ENCODE measurements around the gene CCDC60. TPM values are rescaled to one million over a fixed set of nuclear protein-coding genes. Genes with fewer than 3 reads are reported as not detected.

The CCDC60 gene
- total RNA-seq, 4 donors from 2014 or later, result 0.64 to 10.6 (median 2.1) TPM

DNA sequence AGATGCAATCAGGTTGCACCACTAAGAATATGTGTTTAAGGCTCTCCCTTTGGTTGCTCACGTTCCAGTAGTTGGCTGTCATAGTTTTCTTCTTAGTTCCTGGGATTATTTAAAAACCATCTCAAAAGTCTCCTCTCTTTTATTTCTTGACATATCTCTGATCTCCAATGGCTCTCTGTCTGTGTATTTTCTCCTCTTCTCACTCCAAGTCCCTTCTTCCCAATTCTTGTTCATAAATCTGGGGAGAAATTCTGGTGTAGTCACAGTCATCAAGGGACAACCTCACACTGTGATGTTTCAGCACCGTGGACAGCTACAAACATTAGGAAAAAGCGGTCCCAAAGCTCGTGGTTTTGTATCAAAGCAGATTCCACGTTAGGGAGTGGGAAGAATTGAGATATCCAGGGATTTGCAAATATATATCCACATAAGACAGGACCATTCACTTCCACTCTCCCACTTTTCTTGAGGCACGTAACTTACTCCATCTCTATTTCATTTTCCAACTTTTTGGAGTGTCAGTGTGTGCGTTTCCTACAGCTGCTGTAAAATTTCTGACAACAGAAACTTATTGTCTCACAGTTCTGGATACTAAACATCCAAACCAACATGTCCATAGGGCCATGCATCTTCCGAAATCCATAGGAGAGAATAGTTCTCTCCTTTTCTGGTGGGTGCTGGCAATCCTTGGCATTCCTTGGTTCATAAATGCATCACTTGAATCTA lies 178.4 kb downstream of the CCDC60 start:
- Histone ChIP-seq H3K27ac (no peak overlapping the region), H3K27me3 (peaks cover 0 to 6% (median 0%) of the 10 kb centered on the region in 4 donors), H3K36me3 (no peaks in the 10 kb centered on the region), H3K9me3 (no peaks in the 10 kb centered on the region), H3K4me3 (no peak overlapping the region), H3K4me1 (no peaks in the 10 kb centered on the region)
- 51 to 57% methylated on average over 8 of the region's 8 CpGs for WGBS, 2 donors
- TF ChIP-seq CTCF (IDR thresholded peaks at IDR 0.05), result no peak
- TF ChIP-seq POLR2A (IDR thresholded peaks at IDR 0.05), result no peak
- intact Hi-C loops (cut with DNase I), result no loop called here
- DNase-seq, result no peak

GRCh38 chr12:119528241-119528640 lies 193.7 kb downstream of the CCDC60 start:
- no peak for TF ChIP-seq POLR2A (IDR thresholded peaks at IDR 0.05)
- intact Hi-C loops (cut with DNase I), result no loop called here
- Histone ChIP-seq H3K27me3 (no peaks in the 10 kb centered on the region), H3K4me3 (no peak overlapping the region), H3K9me3 (no peaks in the 10 kb centered on the region), H3K27ac (no peak overlapping the region), H3K4me1 (no peaks in the 10 kb centered on the region), H3K36me3 (no peaks in the 10 kb centered on the region)
- no peak for DNase-seq
- 36 to 45% methylated on average over 1 of the region's 1 CpG for WGBS, 2 donors

DNA sequence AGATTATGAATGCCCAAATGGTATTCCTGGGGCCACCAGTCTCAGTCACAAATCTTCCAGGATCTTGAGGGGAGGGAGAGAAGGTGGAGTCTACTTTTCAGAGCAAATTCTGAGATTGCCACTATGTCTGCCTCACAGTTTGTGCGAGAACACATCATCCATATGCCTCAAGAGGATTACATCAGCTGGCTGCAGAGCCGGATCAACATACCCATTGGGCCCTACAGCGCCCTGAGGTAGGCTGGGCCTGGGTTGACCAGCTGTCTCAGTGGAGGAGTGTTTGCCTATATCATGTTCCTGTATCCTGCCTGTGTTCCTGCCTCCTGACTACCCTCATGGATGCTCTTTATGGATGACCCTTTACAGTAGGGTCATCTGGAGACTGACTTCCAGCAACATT lies 205.9 kb downstream of the CCDC60 start:
- Histone ChIP-seq H3K4me3 (no peak overlapping the region), H3K4me1 (no peaks in the 10 kb centered on the region), H3K36me3 (no peaks in the 10 kb centered on the region), H3K9me3 (no peaks in the 10 kb centered on the region), H3K27me3 (peaks cover 0 to 6% (median 0%) of the 10 kb centered on the region in 4 donors), H3K27ac (no peak overlapping the region)
- DNase-seq, result no peak
- intact Hi-C loops (cut with DNase I), result loop anchor here (10.0 kb wide), 1 partner anchor 1136 kb away; no protein-coding TSS in a partner anchor
- 81% methylated on average over 3 of the region's 3 CpGs; no CpG with 5 or more reads in 1 of the 2 donors for WGBS, 2 donors
- TF ChIP-seq CTCF (IDR thresholded peaks at IDR 0.05) (no peak), POLR2A (IDR thresholded peaks at IDR 0.05) (no peak)

GRCh38 chr12:119544765-119545625 lies 210.5 kb downstream of the CCDC60 start:
- Histone ChIP-seq H3K4me3 (no peak overlapping the region), H3K36me3 (no peaks in the 10 kb centered on the region), H3K27me3 (peaks cover 0 to 16% (median 0%) of the 10 kb centered on the region in 4 donors), H3K27ac (no peak overlapping the region), H3K9me3 (no peaks in the 10 kb centered on the region), H3K4me1 (no peaks in the 10 kb centered on the region)
- WGBS, 2 donors, result 34 to 43% methylated on average over 9 of the region's 9 CpGs
- no peak for TF ChIP-seq POLR2A (IDR thresholded peaks at IDR 0.05)
- TF ChIP-seq CTCF (IDR thresholded peaks at IDR 0.05), result peak; percentile 64 to 88 (median 83)
- no peak for DNase-seq
- intact Hi-C loops (cut with DNase I), result loop anchor here (10.0 kb wide), 1 partner anchor 1140 kb away; no protein-coding TSS in a partner anchor

- Histone ChIP-seq H3K27ac (no peak overlapping the region), H3K36me3 (no peaks in the 10 kb centered on the region), H3K27me3 (peaks cover 0 to 16% (median 0%) of the 10 kb centered on the region in 4 donors), H3K9me3 (no peaks in the 10 kb centered on the region), H3K4me3 (no peak overlapping the region), H3K4me1 (no peaks in the 10 kb centered on the region)
- DNase-seq, result no peak
- intact Hi-C loops (cut with DNase I), result loop anchor here (10.0 kb wide), 1 partner anchor 1142 kb away; no protein-coding TSS in a partner anchor
- no peak for TF ChIP-seq CTCF (IDR thresholded peaks at IDR 0.05)
- TF ChIP-seq POLR2A (IDR thresholded peaks at IDR 0.05), result no peak
These were observed 211.8 kb downstream of the CCDC60 start for GRCh38 chr12:119546340-119546739.
